ENCODE measurements around the gene KCNJ14. TPM values are rescaled to one million over a fixed set of nuclear protein-coding genes. Genes with fewer than 3 reads are reported as not detected.

The KCNJ14 gene
- total and polyA plus RNA-seq, 2 of the 8 experiments (the other 6 are each of a cell fraction or from before 2014, with no cell fraction given) = 0.45 to 0.89 TPM

GRCh38 chr19:48513289-48514122, 58.1 kb downstream of the KCNJ14 start (continued):
- TF ChIP-seq CHD7 (IDR thresholded peaks at IDR 0.05; ENCODE audit: insufficient replicate concordance, low read length) (no peak), KDM4A (IDR thresholded peaks at IDR 0.05; ENCODE audit: low read depth, low read length, severe bottlenecking) (peak; percentile 87), CREB1 (IDR thresholded peaks at IDR 0.05) (peak; percentile 47; the same call in 1 of the 2 replicates), HDAC2 (IDR thresholded peaks at IDR 0.05; ENCODE audit: borderline replicate concordance in 1 of 2, low read depth in 2 of 2, low read length in 2 of 2) (peak in 1 of 2 experiments; percentile 98; a peak in 1 of 4 replicates), YY1 (IDR thresholded peaks at IDR 0.05; ENCODE audit: low read depth, low read length) (no peak), RNF2 (IDR thresholded peaks at IDR 0.05; ENCODE audit: borderline replicate concordance, low read depth, low read length, missing control alignments, poor library complexity, severe bottlenecking) (no peak)

Data from H1 (cell line).